ENCODE measurements around the gene CELSR1.

CELSR1 gene

GRCh38 chr22:46540874-46541273 lies 3.5 kb upstream of the CELSR1 start:
- H3K27ac ChIP-seq, result no peak overlapping the region
- peaks cover 69% of the 10 kb centered on the region for H3K27me3 ChIP-seq
- no peak overlapping the region for H3K4me3 ChIP-seq (ENCODE audit: low read depth in 1 of 2, low read length in 1 of 2)
- no peaks in the 10 kb centered on the region for H3K36me3 ChIP-seq
- TF ChIP-seq CTCF (IDR thresholded peaks at IDR 0.05), result no peak
- H3K9me3 ChIP-seq, result no peaks in the 10 kb centered on the region
- peaks cover 0 to 10% of the 10 kb centered on the region in 2 experiments for H3K4me1 ChIP-seq (ENCODE audit: control insufficient read depth in 1 of 2, insufficient read depth in 1 of 2, low read depth in 1 of 2, low read length in 1 of 2)

GRCh38 chr22:46539169-46539568 lies 1.7 kb upstream of the CELSR1 start:
- no peak overlapping the region for H3K4me3 ChIP-seq (ENCODE audit: low read depth in 1 of 2, low read length in 1 of 2)
- no peaks in the 10 kb centered on the region for H3K36me3 ChIP-seq
- no peaks in the 10 kb centered on the region for H3K9me3 ChIP-seq
- H3K27me3 ChIP-seq, result peaks cover 86% of the 10 kb centered on the region
- peaks cover 0 to 10% of the 10 kb centered on the region in 2 experiments for H3K4me1 ChIP-seq (ENCODE audit: control insufficient read depth in 1 of 2, insufficient read depth in 1 of 2, low read depth in 1 of 2, low read length in 1 of 2)
- TF ChIP-seq CTCF (IDR thresholded peaks at IDR 0.05), result no peak
- H3K27ac ChIP-seq, result no peak overlapping the region

GRCh38 chr22:46538814-46539160 lies 1.4 kb upstream of the CELSR1 start:
- TF ChIP-seq CTCF (IDR thresholded peaks at IDR 0.05), result no peak
- Histone ChIP-seq H3K27ac (no peak overlapping the region), H3K4me1 (ENCODE audit: control insufficient read depth in 1 of 2, insufficient read depth in 1 of 2, low read depth in 1 of 2, low read length in 1 of 2) (peaks cover 0 to 10% of the 10 kb centered on the region in 2 experiments), H3K9me3 (no peaks in the 10 kb centered on the region), H3K4me3 (ENCODE audit: low read depth in 1 of 2, low read length in 1 of 2) (no peak overlapping the region), H3K36me3 (no peaks in the 10 kb centered on the region), H3K27me3 (peaks cover 88% of the 10 kb centered on the region)

- no peaks in the 10 kb centered on the region for H3K36me3 ChIP-seq
- peaks cover 88% of the 10 kb centered on the region for H3K27me3 ChIP-seq
- TF ChIP-seq CTCF (IDR thresholded peaks at IDR 0.05), result no peak
- H3K4me3 ChIP-seq (ENCODE audit: low read depth in 1 of 2, low read length in 1 of 2), result no peak overlapping the region
- H3K4me1 ChIP-seq (ENCODE audit: control insufficient read depth in 1 of 2, insufficient read depth in 1 of 2, low read depth in 1 of 2, low read length in 1 of 2), result peaks cover 0 to 10% of the 10 kb centered on the region in 2 experiments
- H3K9me3 ChIP-seq, result no peaks in the 10 kb centered on the region
- no peak overlapping the region for H3K27ac ChIP-seq
These were observed 760 bp upstream of the CELSR1 start for GRCh38 chr22:46537946-46538813.

GRCh38 chr22:46536537-46537224 lies 739 bp downstream of the CELSR1 start:
- H3K36me3 ChIP-seq, result no peaks in the 10 kb centered on the region
- H3K27me3 ChIP-seq, result peaks cover 77% of the 10 kb centered on the region
- H3K4me1 ChIP-seq (ENCODE audit: control insufficient read depth in 1 of 2, insufficient read depth in 1 of 2, low read depth in 1 of 2, low read length in 1 of 2), result peaks cover 0 to 10% of the 10 kb centered on the region in 2 experiments
- no peak overlapping the region for H3K4me3 ChIP-seq (ENCODE audit: low read depth in 1 of 2, low read length in 1 of 2)
- H3K9me3 ChIP-seq, result no peaks in the 10 kb centered on the region
- no peak overlapping the region for H3K27ac ChIP-seq
- TF ChIP-seq CTCF (IDR thresholded peaks at IDR 0.05), result no peak
